Measurements from ENCODE around the gene IKZF3.

GRCh38 chr17:39737206-39737759, 126.8 kb downstream of the IKZF3 start:
- TF ChIP-seq CTCF (IDR thresholded peaks at IDR 0.05) (no peak), POLR2A (IDR thresholded peaks at IDR 0.05) (no peak), POLR2AphosphoS5 (IDR thresholded peaks at IDR 0.05) (no peak), EP300 (IDR thresholded peaks at IDR 0.05) (no peak)

Data from stomach (tissue), 4 donors.